GM18868 (cell line): ENCODE data around the gene SUCO.
"Not testable (repeated sequence)": the region's sequence is repeated elsewhere in the genome, so short reads cannot be mapped to it uniquely, and the experiment has no call there.

Experiments used
- ATAC-seq: cut with Tn5 transposase; IDR thresholded peaks from one replicate; pipeline ENCODE4 v1.9.1; 2021; ENCODE audit warnings: mild to moderate bottlenecking, moderate library complexity; ENCODE audit not compliant: unreplicated experiment

The SUCO gene

GRCh38 chr1:172603816-172604215 lies 70.9 kb downstream of the SUCO start:
- ATAC-seq, result no peak

DNA sequence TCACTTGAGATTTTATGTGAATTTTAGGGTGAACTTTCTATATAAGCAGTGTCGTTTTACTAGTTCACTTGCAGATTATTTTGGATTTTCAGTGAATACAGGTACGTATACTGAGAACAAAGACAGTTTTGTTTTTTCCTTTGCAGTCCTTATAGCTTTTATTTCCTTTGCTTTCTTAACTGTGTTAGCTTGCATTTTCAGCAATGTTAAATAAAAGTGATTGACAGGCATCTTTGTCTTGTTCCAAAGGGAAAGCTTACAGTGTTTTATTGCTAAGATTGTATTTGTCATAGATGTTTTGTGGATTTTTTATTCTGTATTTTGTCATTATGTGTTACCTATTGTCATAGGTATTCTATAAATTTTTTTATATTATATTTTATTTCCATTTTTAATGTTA lies 72.7 kb downstream of the SUCO start:
- ATAC-seq, result no peak

DNA sequence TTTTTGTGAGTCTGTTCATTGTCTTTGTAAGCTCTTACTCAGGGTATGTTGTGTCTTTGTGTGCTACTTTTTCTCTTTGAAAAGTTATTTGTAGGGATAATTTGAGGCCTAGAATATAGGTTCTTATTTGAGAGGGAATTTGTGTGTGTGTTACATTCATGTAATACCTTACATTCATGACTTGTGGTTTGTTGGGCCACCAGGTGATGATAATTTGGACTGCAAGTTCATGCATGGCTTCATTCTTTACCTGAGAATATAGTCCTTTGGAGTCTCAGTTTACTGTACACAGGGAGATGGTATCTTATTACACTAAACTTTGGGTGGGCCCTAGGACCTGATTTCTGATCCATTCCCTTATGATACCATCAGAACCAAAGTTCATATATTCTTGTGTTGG lies 74.2 kb downstream of the SUCO start:
- ATAC-seq, result no peak

DNA sequence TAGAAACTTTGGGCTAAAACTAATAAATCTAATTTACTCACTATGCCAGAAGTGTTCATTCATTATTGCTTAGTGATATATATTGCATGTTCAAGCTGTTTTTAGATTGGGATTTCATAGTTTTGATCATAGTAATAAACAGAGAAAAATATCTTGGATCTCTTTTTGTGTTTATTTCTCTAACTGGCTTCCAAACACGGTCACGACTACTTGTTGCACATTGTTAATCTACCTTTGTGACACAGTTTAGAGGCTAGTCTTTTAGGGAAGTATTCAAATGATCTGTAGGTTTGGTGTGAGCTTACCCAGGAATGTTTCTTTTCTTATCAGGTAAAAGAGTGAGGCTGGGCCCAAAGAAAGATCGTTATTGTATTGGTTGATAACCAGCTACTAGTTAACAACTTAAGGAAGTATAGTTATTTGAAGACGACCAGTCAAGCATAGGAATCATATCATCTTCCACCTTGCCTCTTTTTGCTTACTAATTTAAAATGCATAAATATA lies 75.2 kb downstream of the SUCO start:
- ATAC-seq, result no peak

DNA sequence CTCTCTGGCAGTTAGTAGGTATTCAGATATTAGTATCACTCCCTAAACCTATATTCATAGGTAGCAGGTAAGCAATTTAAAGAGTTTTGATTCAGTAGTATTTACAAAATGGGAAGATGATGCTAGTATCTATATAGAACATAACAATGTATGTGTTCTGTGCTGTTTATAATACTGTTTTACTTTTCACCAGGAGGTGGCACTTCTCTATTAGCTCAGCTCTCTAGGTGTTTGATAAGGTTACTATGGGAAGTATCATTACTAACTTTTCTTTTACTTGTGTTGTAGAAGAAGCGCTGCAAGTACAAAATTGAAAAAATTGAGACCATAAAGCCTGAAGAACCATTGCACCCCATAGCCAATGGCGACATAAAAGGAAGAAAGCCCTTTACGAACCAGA lies 76.6 kb downstream of the SUCO start:
- no peak for ATAC-seq

DNA sequence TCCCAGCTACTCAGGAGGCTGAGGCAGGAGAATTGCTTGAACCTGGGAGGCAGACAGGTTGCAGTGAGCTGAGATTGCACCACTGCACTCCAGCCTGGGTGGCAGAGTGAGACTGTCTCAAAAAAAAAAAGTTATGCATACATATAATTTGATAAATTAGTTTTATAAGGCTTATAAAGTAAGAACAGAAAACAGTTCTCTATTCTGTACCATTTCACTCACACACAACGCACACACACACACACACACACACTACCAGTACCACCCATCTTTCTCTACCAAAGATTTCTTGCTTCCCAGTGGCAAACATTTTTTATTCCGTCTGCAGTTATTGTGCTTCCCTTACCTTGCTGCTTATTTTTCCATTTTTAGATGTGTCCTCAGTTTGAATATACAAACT lies 79.5 kb downstream of the SUCO start:
- no peak for ATAC-seq

DNA sequence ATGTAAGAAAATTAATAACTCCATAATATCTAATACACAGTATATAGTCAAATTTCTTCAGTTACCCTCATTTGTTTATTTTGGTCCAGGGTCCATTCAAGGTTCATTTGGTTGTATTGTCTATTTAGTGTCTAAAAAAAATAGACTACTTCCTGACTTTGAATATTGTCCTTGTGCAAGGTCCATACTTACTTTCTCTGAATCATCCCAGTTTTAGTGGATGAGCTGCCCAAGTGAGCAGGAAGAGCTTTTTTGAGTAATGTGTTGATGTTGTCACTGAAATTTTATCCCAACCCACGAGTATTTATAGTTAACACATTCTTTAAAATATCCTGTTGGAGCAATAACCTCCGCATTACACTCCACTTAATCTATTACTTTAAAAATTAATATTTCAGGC lies 80.3 kb downstream of the SUCO start:
- no peak for ATAC-seq

DNA sequence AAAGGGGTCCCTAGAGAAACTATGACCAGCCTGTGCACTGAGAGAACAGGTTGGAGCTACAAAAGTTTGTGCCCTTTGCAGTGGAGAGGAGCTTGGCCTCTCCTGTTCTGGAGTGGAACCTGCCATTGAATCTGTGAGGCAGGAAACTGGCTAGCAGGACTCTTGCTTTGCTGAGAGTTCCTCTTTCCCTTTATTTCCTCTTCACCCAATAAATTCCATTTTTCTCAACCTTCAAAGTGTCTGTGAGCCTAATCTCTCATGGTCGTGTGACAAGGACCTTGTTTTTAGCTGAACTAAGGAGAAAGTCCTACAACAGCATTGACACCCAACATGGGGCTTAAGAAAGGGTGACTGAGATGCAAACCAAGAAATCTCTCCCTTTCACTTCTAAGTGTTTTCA lies 83.2 kb downstream of the SUCO start:
- ATAC-seq, result no peak

GRCh38 chr1:172616636-172617035 lies 83.7 kb downstream of the SUCO start:
- ATAC-seq, result no peak

- ATAC-seq, result not testable (repeated sequence)
Measured at GRCh38 chr1:172620603-172621002, 87.7 kb downstream of the SUCO start.

- no peak for ATAC-seq
Measured at GRCh38 chr1:172622541-172622940, 89.6 kb downstream of the SUCO start.

- no peak for ATAC-seq
Measured at GRCh38 chr1:172623748-172624147, 90.8 kb downstream of the SUCO start.

DNA sequence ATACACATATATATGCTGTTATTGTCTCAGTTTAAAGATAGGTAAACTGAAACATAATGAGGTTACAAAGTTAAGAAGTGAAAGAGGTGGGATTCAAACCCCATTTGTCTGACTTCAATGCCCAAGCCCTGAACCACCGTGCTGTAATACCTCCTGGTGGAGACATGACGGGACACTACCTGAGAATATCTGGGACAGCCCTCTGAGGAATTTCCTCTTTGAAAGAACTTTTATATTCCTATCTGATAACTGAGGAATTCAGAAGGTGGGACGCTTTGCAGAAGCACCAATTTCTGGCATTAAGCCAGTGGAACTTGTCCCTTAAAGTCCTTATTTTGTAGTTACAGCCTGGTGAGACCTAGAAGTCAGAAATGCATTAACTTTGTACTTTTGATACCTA lies 93.9 kb downstream of the SUCO start:
- ATAC-seq, result no peak

DNA sequence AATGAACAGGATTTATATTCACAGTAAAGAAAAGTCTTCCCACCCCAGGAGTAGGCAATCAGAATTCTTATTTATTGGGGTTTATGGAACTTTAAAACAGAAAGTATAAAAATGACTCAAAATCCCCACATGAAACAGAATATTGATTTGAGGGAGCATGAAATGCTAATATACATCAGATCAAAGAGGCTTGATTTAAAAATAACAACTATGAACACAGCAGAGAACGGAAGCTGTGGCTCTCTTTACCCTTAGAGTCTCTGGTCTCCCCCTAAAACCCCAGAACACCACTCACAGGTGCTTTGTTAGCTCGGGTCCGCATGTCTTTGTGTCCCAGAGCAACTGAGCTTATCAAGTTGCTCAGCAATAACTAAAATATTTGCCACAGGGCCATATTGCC lies 94.8 kb downstream of the SUCO start:
- no peak for ATAC-seq

DNA sequence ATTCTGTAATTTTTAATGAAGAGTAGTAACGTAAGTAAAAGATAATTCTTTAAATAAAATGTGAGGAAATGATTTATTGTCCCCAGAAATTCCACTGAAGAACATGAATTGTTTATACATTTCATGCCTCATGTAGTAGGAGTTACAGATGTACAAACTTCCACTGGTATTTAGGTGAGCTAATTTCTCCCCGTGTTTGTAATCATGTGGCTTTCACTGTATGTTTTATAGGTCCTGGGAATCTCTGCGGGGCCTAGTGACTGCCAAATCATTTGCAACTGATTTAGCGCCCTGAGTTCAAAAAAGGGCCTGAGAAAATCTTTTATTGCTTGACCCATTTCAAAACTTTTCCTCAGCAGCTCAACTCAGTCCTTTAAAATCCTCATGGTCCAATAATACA lies 95.5 kb downstream of the SUCO start:
- no peak for ATAC-seq

DNA sequence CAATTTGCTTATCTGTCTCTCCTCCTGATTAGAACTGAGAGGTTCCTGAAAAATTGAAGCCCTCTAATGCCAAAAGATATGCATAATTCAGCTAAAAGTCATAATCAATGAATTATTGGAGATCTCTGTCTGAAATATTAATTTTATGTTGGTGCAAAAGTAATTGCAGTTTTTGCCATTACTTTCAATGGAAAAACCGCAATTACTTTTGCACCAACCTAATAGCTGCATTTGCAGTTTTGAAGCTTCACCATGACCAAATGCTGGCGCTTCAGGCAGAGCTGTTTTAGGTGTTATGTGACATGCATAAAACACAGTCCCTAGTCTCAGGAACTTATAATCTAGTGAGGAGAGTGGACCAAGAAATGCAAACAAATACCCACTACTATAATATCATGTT lies 96.2 kb downstream of the SUCO start:
- ATAC-seq, result no peak

DNA sequence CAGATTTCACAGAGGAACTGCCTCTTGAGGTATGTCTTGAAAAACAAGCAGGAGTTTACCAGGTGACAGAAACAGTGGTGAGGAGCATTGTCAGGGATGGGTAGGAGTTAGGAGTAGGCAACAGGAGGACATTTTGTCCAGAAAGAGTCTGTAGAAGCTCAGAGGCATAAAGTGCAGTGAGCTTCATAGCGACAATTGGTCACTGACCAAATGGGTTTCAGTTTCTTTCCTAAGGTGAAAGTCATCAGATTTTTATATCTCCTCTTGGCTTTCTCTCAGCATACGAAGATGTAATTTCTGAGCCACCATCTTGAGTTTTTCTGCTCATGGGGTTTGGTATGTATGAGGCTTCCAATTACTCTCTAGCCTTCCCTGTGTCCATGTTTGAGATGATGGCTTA lies 96.7 kb downstream of the SUCO start:
- no peak for ATAC-seq

DNA sequence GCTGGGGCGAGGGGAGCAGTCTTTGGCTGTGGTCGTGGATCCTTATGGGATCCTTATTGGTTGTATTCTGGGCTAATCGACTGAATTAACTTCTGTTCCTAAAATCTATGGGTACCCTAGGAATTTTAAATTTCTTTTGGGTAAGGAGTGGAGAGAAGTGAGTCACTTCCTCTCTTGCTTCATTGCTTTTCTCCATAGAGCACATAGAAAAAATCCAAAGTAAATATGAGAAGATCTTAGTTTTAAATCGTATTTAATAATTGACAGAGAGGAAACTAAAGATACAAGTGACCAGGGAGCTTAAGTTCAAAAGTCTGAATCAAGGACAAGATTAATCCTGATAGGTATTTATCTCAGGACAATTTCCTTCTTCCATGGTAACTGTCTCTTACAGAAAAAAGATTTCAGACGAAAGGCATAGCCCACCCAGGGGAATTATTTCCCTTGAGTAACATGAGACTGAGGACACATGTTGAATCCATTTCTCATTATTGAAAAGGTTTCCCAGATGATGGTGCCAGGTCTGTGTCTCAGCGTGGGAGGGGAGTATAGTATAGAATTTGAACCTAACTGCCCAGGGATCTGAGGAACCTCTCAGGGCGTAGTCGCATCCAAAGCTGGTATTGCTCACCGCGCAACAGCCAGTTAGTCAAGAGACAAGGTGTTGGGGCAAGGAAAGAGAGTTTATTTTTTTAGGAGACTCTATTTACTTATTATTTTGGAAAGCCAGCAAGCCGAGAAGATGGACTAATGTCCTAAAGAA lies 97.3 kb downstream of the SUCO start:
- no peak for ATAC-seq

GRCh38 chr1:172630868-172631267 lies 97.9 kb downstream of the SUCO start:
- ATAC-seq, result no peak

GRCh38 chr1:172637522-172637921 lies 104.6 kb downstream of the SUCO start:
- no peak for ATAC-seq

DNA sequence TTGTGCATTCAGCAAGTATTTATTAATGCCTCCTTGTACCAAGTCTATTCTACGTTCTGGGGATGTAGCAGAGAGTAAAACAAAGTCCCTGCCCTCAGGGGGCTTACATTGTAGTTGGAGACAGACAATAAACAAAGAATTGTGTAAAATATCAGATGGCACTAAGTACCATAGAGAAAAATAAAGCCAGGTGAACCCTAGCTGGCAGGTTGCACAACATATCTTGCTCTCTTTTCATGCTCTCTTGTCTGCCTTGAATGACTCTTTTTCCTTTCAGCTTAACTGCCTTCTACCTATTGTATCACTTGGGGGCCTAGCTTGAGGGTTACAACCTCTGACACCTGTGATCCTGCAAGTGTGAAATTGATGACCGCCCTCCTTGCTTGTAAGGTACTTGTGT lies 105.3 kb downstream of the SUCO start:
- ATAC-seq, result no peak

GRCh38 chr1:172638885-172639831 lies 106.2 kb downstream of the SUCO start:
- no peak for ATAC-seq
